Mesendoderm (in vitro differentiated cells): ENCODE results near the gene ADAMTSL2.
A peak's percentile ranks its signal among the peaks of the same experiment; 100 is the strongest.

Experiments used
- DNase-seq: peaks from one replicate; pipeline ENCODE4 v3.0.0; 2013
- H2AK5ac ChIP-seq: 2 replicates; pipeline ENCODE4 v1.6.1; 2013; ENCODE audit warnings: low read length, inconsistent platforms
- H2BK120ac ChIP-seq: 2 replicates; pipeline ENCODE4 v1.6.1; 2013; ENCODE audit warnings: low read depth, mild to moderate bottlenecking, low read length, moderate library complexity, mixed read lengths
- H2BK15ac ChIP-seq: replicated peaks from 2 replicates; pipeline ENCODE4 v1.6.1; 2013; ENCODE audit warnings: low read depth, mild to moderate bottlenecking, moderate library complexity
- H2BK5ac ChIP-seq: 2 replicates; pipeline ENCODE4 v1.6.1; 2013; ENCODE audit warnings: low read length, inconsistent platforms
- H3K18ac ChIP-seq: 2 replicates; pipeline ENCODE4 v1.6.1; 2013; ENCODE audit warnings: mild to moderate bottlenecking, low read length, mixed read lengths
- H3K23ac ChIP-seq: one replicate; pipeline ENCODE4 v1.6.1; 2013; ENCODE audit warnings: low read length
- H3K27ac ChIP-seq: 2 replicates; pipeline ENCODE4 v1.5.1; 2013; ENCODE audit warnings: low read depth, mild to moderate bottlenecking, inconsistent platforms, low read length, moderate library complexity
- H3K27me3 ChIP-seq: 2 replicates; pipeline ENCODE4 v1.6.1; 2013; ENCODE audit warnings: low read length, control low read depth, mild to moderate bottlenecking, inconsistent platforms; ENCODE audit not compliant: insufficient read depth, poor library complexity
- H3K36me3 ChIP-seq: 2 replicates; pipeline ENCODE4 v1.6.1; 2013; ENCODE audit warnings: low read length, inconsistent platforms; ENCODE audit not compliant: control insufficient read depth, insufficient read depth
- H3K4ac ChIP-seq: one replicate; pipeline ENCODE4 v1.6.1; 2013; ENCODE audit warnings: low read depth, mild to moderate bottlenecking, low read length, moderate library complexity
- H3K4me1 ChIP-seq: 2 replicates; pipeline ENCODE4 v1.6.1; 2013; ENCODE audit warnings: low read depth, low read length, inconsistent platforms; ENCODE audit not compliant: control insufficient read depth
- H3K4me2 ChIP-seq: 2 replicates; pipeline ENCODE4 v1.6.1; 2013; ENCODE audit warnings: low read length
- H3K4me3 ChIP-seq: 2 replicates; pipeline ENCODE4 v1.5.1; 2013; ENCODE audit warnings: mild to moderate bottlenecking, low read length
- H3K56ac ChIP-seq: one replicate; pipeline ENCODE4 v1.6.1; 2013; ENCODE audit warnings: low read length
- H3K79me1 ChIP-seq: 2 replicates; pipeline ENCODE4 v1.6.1; 2013; ENCODE audit warnings: low read length, inconsistent platforms
- H3K79me2 ChIP-seq: 2 replicates; pipeline ENCODE4 v1.6.1; 2013; ENCODE audit warnings: mild to moderate bottlenecking, low read length; ENCODE audit not compliant: control insufficient read depth, insufficient read depth
- H3K9ac ChIP-seq: 2 replicates; pipeline ENCODE4 v1.6.1; 2013; ENCODE audit warnings: low read length, inconsistent platforms
- H4K5ac ChIP-seq: one replicate; pipeline ENCODE4 v1.6.1; 2013; ENCODE audit warnings: low read length
- H4K8ac ChIP-seq: one replicate; pipeline ENCODE4 v1.6.1; 2013; ENCODE audit warnings: low read depth, mild to moderate bottlenecking, control low read depth, low read length, moderate library complexity
- WGBS: extraction: QIAGEN DNeasy Blood & Tissue Kit; methylation state at CpG from one replicate; pipeline ENCODE4 v1.1.7; 2013; ENCODE audit warnings: low lambda C conversion rate, missing lambda C conversion rate; ENCODE audit not compliant: insufficient coverage; ENCODE audit errors: extremely low coverage; 5-methylcytosine and 5-hydroxymethylcytosine counted together

Gene ADAMTSL2

GRCh38 chr9:133506653-133507038, 27.9 kb upstream of the ADAMTSL2 start:
- no peak for DNase-seq
- Histone ChIP-seq H2BK120ac (no peak overlapping the region), H3K27ac (no peak overlapping the region), H3K56ac (no peak overlapping the region), H3K79me2 (no peaks in the 10 kb centered on the region), H3K36me3 (no peaks in the 10 kb centered on the region), H3K9ac (no peak overlapping the region), H2BK5ac (no peak overlapping the region), H3K4me2 (no peak overlapping the region), H3K18ac (no peak overlapping the region), H3K23ac (no peak overlapping the region), H4K5ac (no peak overlapping the region), H4K8ac (no peak overlapping the region), H3K79me1 (no peaks in the 10 kb centered on the region), H3K4me3 (no peak overlapping the region), H2AK5ac (no peak overlapping the region), H3K4ac (no peak overlapping the region), H3K27me3 (no peaks in the 10 kb centered on the region), H3K4me1 (peaks cover 4% of the 10 kb centered on the region), H2BK15ac (no peak overlapping the region)
- WGBS, result no CpG with 5 or more reads among the region's 18 CpGs

GRCh38 chr9:133507246-133507965, 27.1 kb upstream of the ADAMTSL2 start:
- no peak overlapping the region for H2BK5ac ChIP-seq
- no peaks in the 10 kb centered on the region for H3K79me2 ChIP-seq
- no peak for DNase-seq
- peak overlapping the region; percentile 44 for H3K56ac ChIP-seq
- H3K4ac ChIP-seq, result no peak overlapping the region
- H3K4me3 ChIP-seq, result no peak overlapping the region
- H3K4me1 ChIP-seq, result peaks cover 4% of the 10 kb centered on the region
- H2BK120ac ChIP-seq, result no peak overlapping the region
- H3K36me3 ChIP-seq, result no peaks in the 10 kb centered on the region
- no peak overlapping the region for H2AK5ac ChIP-seq
- no peak overlapping the region for H3K23ac ChIP-seq
- H3K9ac ChIP-seq, result no peak overlapping the region
- H3K27ac ChIP-seq, result no peak overlapping the region
- no peak overlapping the region for H2BK15ac ChIP-seq
- no peak overlapping the region for H4K5ac ChIP-seq
- no CpG with 5 or more reads among the region's 24 CpGs for WGBS
- H3K79me1 ChIP-seq, result no peaks in the 10 kb centered on the region
- H3K18ac ChIP-seq, result no peak overlapping the region
- no peaks in the 10 kb centered on the region for H3K27me3 ChIP-seq
- no peak overlapping the region for H4K8ac ChIP-seq
- no peak overlapping the region for H3K4me2 ChIP-seq

- no peak for DNase-seq
- H2AK5ac ChIP-seq, result no peak overlapping the region
- no peak overlapping the region for H3K4me2 ChIP-seq
- peak overlapping the region; percentile 44 for H3K56ac ChIP-seq
- H2BK5ac ChIP-seq, result no peak overlapping the region
- H2BK120ac ChIP-seq, result no peak overlapping the region
- H3K4me1 ChIP-seq, result peaks cover 7% of the 10 kb centered on the region
- H3K18ac ChIP-seq, result no peak overlapping the region
- H3K79me2 ChIP-seq, result no peaks in the 10 kb centered on the region
- no peak overlapping the region for H3K9ac ChIP-seq
- H4K5ac ChIP-seq, result no peak overlapping the region
- no peak overlapping the region for H3K4ac ChIP-seq
- no peaks in the 10 kb centered on the region for H3K27me3 ChIP-seq
- no peak overlapping the region for H3K23ac ChIP-seq
- H2BK15ac ChIP-seq, result no peak overlapping the region
- H3K27ac ChIP-seq, result no peak overlapping the region
- no peak overlapping the region for H3K4me3 ChIP-seq
- no peaks in the 10 kb centered on the region for H3K79me1 ChIP-seq
- no CpG with 5 or more reads among the region's 8 CpGs for WGBS
- H4K8ac ChIP-seq, result no peak overlapping the region
- H3K36me3 ChIP-seq, result no peaks in the 10 kb centered on the region
These were observed 26.5 kb upstream of the ADAMTSL2 start for GRCh38 chr9:133508046-133508445.

GRCh38 chr9:133509179-133510083, 25.1 kb upstream of the ADAMTSL2 start:
- Histone ChIP-seq H2BK5ac (no peak overlapping the region), H3K9ac (peak overlapping the region; percentile 6), H3K79me2 (no peaks in the 10 kb centered on the region), H3K79me1 (no peaks in the 10 kb centered on the region), H3K56ac (peak overlapping the region; percentile 54), H4K8ac (no peak overlapping the region), H3K4me3 (no peak overlapping the region), H2BK15ac (no peak overlapping the region), H2BK120ac (no peak overlapping the region), H3K27ac (peak overlapping the region; percentile 22), H4K5ac (no peak overlapping the region), H3K4me2 (peak overlapping the region; percentile 37), H3K4ac (no peak overlapping the region), H3K36me3 (no peaks in the 10 kb centered on the region), H3K23ac (no peak overlapping the region), H3K27me3 (no peaks in the 10 kb centered on the region), H3K18ac (no peak overlapping the region), H3K4me1 (peaks cover 7% of the 10 kb centered on the region), H2AK5ac (no peak overlapping the region)
- DNase-seq, result peak; percentile 93
- WGBS, result no CpG with 5 or more reads among the region's 26 CpGs

GRCh38 chr9:133510926-133511505, 23.5 kb upstream of the ADAMTSL2 start:
- Histone ChIP-seq H3K18ac (no peak overlapping the region), H2BK5ac (no peak overlapping the region), H3K23ac (no peak overlapping the region), H3K4me1 (peaks cover 7% of the 10 kb centered on the region), H3K4me2 (no peak overlapping the region), H3K27ac (no peak overlapping the region), H3K27me3 (no peaks in the 10 kb centered on the region), H4K8ac (no peak overlapping the region), H4K5ac (no peak overlapping the region), H3K4ac (no peak overlapping the region), H3K36me3 (no peaks in the 10 kb centered on the region), H3K9ac (no peak overlapping the region), H3K79me2 (no peaks in the 10 kb centered on the region), H2BK120ac (no peak overlapping the region), H2BK15ac (no peak overlapping the region), H3K4me3 (no peak overlapping the region), H3K56ac (no peak overlapping the region), H2AK5ac (no peak overlapping the region), H3K79me1 (no peaks in the 10 kb centered on the region)
- no CpG with 5 or more reads among the region's 27 CpGs for WGBS
- no peak for DNase-seq
